NK-92 treated with Interleukin-12 subunit alpha and Interleukin-12 subunit beta, amount 100 ng/mL, for 24 hours (cell line): ENCODE measurements around the gene LDLRAP1.

ENCODE experiments used
- DNase-seq: peaks from one replicate; lab custom pipeline; 2025; lab: John Stamatoyannopoulos, UW

LDLRAP1 gene

GRCh38 chr1:25544243-25544764, 898 bp downstream of the LDLRAP1 start:
- no peak for DNase-seq

GRCh38 chr1:25544819-25545218, 1.4 kb downstream of the LDLRAP1 start:
- no peak for DNase-seq

GRCh38 chr1:25545767-25546166, 2.4 kb downstream of the LDLRAP1 start:
- DNase-seq: no peak

- DNase-seq: no peak
Observed at GRCh38 chr1:25546193-25546592, 2.8 kb downstream of the LDLRAP1 start.

GRCh38 chr1:25548601-25549000, 5.2 kb downstream of the LDLRAP1 start:
- no peak for DNase-seq

- DNase-seq: no peak
Observed at GRCh38 chr1:25549273-25550154, 6.1 kb downstream of the LDLRAP1 start.

- no peak for DNase-seq
Observed at GRCh38 chr1:25550155-25550506, 6.7 kb downstream of the LDLRAP1 start.

- DNase-seq: no peak
Observed at GRCh38 chr1:25550683-25551310, 7.4 kb downstream of the LDLRAP1 start.

- DNase-seq: no peak
Observed at GRCh38 chr1:25553749-25554429, 10.5 kb downstream of the LDLRAP1 start.

GRCh38 chr1:25554430-25554780, 11.0 kb downstream of the LDLRAP1 start:
- DNase-seq: no peak

- no peak for DNase-seq
Observed at GRCh38 chr1:25554886-25555752, 11.7 kb downstream of the LDLRAP1 start.

GRCh38 chr1:25555753-25556092, 12.3 kb downstream of the LDLRAP1 start:
- no peak for DNase-seq

- no peak for DNase-seq
Observed at GRCh38 chr1:25556132-25556670, 12.8 kb downstream of the LDLRAP1 start.

GRCh38 chr1:25556791-25557476, 13.5 kb downstream of the LDLRAP1 start:
- no peak for DNase-seq

GRCh38 chr1:25557543-25557942, 14.1 kb downstream of the LDLRAP1 start:
- no peak for DNase-seq

GRCh38 chr1:25559031-25559430, 15.6 kb downstream of the LDLRAP1 start:
- DNase-seq: no peak

GRCh38 chr1:25560001-25560400, 16.6 kb downstream of the LDLRAP1 start:
- no peak for DNase-seq

- DNase-seq: no peak
Observed at GRCh38 chr1:25560788-25561187, 17.4 kb downstream of the LDLRAP1 start.

- DNase-seq: no peak
Observed at GRCh38 chr1:25561421-25562100, 18.2 kb downstream of the LDLRAP1 start.

- peak; percentile 45 for DNase-seq
Observed at GRCh38 chr1:25562101-25562927, 18.9 kb downstream of the LDLRAP1 start.
